Measurements from ENCODE around the gene GFM1.

GFM1 gene

DNA sequence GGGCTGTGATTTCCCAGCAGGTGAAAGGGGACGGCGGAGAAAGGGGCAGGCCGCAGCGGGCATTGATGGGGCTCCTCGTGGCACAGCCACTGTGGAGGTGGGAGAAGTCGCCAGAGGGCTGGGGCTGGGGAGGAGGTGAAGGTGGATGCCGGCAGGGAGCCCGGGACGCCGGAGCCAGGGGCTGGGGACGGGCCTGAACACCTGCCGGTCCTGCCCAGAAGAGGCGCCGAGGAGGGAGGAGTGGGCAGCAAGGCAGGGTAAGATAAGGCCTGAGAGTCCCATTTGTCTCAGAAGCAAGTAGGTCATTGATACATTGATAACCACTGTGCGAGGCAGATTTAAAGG, 88.5 kb downstream of the GFM1 start:
- no peak for DNase-seq (ENCODE audit: low read depth)
- no peak overlapping the region for H3K4me3 ChIP-seq (ENCODE audit: low read depth, low read length)
- TF ChIP-seq, protein P1, sequence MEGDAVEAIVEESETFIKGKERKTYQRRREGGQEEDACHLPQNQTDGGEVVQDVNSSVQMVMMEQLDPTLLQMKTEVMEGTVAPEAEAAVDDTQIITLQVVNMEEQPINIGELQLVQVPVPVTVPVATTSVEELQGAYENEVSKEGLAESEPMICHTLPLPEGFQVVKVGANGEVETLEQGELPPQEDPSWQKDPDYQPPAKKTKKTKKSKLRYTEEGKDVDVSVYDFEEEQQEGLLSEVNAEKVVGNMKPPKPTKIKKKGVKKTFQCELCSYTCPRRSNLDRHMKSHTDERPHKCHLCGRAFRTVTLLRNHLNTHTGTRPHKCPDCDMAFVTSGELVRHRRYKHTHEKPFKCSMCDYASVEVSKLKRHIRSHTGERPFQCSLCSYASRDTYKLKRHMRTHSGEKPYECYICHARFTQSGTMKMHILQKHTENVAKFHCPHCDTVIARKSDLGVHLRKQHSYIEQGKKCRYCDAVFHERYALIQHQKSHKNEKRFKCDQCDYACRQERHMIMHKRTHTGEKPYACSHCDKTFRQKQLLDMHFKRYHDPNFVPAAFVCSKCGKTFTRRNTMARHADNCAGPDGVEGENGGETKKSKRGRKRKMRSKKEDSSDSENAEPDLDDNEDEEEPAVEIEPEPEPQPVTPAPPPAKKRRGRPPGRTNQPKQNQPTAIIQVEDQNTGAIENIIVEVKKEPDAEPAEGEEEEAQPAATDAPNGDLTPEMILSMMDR (IDR thresholded peaks at IDR 0.05; ENCODE audit: low read depth, low read length, missing control alignments) = no peak

DNA sequence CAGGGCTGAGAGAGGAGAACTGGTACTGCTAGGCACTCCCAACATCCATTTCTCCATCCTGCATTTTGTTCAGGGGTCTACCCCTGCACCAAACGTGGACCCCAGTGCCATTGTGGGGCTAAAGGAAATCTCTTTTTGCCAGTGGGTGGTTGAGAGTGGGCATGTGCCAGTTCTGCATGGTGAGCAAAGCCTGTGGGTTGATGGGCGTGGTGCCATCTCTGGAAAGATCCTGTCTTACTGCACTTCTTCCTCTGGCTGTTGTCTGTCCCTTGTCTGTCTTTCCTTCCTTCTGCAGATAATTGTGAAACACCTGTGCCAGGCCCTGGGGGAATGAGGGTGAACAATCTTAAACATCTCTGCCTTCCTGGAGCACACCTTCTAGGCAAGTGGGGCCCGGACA, 89.3 kb downstream of the GFM1 start:
- no peak overlapping the region for H3K4me3 ChIP-seq (ENCODE audit: low read depth, low read length)
- TF ChIP-seq, protein P1 (IDR thresholded peaks at IDR 0.05; ENCODE audit: low read depth, low read length, missing control alignments) = no peak
- DNase-seq (ENCODE audit: low read depth) = no peak

DNA sequence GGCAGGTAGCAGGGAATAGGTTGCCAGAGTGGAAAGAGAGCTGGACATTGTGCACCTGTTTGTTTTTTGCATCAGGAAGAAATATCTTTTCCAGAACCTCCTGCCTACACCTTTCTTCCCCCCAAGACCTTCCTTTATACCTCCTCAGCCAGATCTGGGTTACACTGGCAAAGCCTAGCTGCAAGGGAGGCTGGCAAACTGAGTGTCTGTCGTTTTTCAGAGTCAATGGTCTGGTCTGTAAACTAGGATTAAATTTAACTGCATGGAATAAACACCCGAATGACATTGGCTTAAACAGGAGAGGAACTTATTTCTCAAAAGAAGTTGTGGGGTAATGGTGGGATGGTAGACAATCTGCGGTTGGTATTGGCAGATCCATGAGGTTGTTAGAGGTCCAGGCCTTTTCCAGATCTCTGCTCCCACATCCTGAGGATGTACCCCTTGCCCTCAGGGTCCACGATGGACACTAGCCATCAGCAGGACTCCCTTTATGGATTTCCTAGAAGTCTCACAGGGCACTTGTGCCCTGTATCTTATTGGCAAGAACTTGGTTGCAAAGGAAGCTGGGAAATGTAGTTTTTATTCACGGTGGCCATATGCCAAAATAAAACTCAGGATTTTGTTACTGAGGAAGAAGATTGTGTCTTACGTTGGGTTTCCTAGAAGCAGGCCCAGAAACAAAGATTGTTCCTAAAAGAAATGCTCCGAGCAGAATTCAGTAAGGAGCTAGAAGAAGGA, 91.1 kb downstream of the GFM1 start:
- TF ChIP-seq, protein P1 (IDR thresholded peaks at IDR 0.05; ENCODE audit: low read depth, low read length, missing control alignments) = no peak
- DNase-seq (ENCODE audit: low read depth) = no peak
- H3K4me3 ChIP-seq (ENCODE audit: low read depth, low read length) = no peak overlapping the region

DNA sequence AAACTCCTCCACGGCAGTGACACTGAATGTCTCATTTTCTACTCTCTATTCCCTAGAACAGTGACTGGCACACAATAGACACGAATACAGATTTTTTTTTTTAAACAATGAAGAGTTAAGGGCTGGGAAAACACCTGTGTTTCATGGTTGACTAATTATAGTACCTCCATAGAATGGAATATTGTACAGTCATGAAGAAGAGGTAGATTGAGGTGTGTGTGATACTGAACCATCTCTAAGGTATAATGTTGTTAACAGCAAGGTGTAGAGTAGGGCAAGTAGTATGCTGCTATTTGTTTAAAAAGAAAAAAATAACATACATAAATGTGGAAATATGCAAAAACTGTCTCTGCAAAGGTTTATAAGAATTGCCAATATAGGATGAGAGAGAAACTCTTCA, 93.1 kb downstream of the GFM1 start:
- no peak for DNase-seq (ENCODE audit: low read depth)
- TF ChIP-seq, protein P1 (IDR thresholded peaks at IDR 0.05; ENCODE audit: low read depth, low read length, missing control alignments) = no peak
- no peak overlapping the region for H3K4me3 ChIP-seq (ENCODE audit: low read depth, low read length)

DNA sequence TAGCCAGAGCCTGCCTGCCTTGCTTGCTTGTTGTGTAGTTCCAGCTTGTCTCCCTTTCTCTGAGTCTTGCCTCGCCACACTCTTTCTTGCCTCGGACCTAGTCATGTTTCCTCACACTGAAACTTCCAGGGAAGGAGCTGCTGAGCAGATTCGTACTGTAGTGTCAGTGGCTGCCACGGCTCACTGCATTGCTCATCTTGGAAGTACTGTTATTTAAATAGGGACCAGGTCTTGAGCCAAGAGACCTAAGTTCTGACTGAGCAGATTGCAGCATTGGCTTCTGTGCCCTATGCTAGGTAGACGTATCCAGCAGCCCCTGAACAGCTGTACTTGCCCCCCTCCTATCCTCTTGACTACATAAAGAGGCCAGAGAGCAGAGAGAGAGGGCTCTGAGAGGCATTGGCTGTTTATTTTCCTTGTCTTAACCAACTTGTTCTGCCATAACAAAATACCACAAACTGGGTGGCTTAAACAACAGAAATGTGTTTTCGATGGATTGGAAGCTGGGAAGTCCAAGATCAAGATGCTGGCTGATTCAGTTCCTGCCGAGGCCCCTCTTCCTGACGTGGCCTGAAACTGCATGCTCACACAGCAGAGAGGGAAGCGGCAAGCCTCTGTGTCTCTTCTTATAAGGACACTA, 93.8 kb downstream of the GFM1 start:
- TF ChIP-seq, protein P1 (IDR thresholded peaks at IDR 0.05; ENCODE audit: low read depth, low read length, missing control alignments) = no peak
- H3K4me3 ChIP-seq (ENCODE audit: low read depth, low read length) = no peak overlapping the region
- DNase-seq (ENCODE audit: low read depth) = no peak

DNA sequence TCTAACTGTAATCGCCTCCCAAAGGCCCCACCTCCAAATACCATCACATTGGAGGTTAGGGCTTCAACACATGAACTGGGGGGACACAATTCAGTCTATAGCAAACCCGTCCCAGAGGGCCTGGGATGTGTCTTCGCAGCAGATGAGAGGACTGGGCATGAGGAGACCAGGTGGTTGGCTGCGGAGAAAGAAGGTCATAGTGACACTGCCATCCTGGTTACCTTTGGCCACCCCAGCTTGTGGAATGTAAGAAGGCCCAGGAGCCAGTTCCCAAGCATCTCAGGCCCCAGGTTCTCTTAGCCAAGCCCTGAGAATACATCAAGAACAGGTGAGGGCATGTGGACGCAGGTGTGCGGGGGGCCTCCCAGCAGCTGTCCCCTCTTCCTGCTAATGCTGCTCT, 94.3 kb downstream of the GFM1 start:
- no peak for DNase-seq (ENCODE audit: low read depth)
- H3K4me3 ChIP-seq (ENCODE audit: low read depth, low read length) = no peak overlapping the region
- TF ChIP-seq, protein P1 (IDR thresholded peaks at IDR 0.05; ENCODE audit: low read depth, low read length, missing control alignments) = no peak

DNA sequence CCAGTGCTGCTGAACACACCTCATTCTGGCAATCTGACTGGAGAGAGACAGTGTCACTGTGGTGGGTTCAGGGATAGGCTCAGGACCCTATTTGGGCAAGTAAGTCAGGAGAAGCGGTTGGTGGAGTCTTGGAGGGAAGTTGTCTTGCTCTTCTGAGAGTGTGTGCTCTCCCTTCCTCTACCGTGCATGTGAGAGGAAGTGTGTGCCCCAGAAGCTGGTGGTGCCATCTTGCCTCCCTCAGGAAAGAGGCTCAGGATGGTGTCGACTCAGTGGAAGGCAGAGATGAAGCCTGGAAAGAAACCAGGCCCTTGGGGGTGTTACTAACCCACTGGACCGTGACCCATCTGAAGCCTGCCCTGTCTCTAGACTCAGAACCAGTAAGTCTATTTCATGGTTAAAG, 94.8 kb downstream of the GFM1 start:
- DNase-seq (ENCODE audit: low read depth) = no peak
- TF ChIP-seq, protein P1 (IDR thresholded peaks at IDR 0.05; ENCODE audit: low read depth, low read length, missing control alignments) = no peak

More for the DNA sequence above, 94.8 kb downstream of the GFM1 start:
- no peak overlapping the region for H3K4me3 ChIP-seq (ENCODE audit: low read depth, low read length)
